Measurements from ENCODE around the gene MAP3K8.

- TF ChIP-seq, protein P1, sequence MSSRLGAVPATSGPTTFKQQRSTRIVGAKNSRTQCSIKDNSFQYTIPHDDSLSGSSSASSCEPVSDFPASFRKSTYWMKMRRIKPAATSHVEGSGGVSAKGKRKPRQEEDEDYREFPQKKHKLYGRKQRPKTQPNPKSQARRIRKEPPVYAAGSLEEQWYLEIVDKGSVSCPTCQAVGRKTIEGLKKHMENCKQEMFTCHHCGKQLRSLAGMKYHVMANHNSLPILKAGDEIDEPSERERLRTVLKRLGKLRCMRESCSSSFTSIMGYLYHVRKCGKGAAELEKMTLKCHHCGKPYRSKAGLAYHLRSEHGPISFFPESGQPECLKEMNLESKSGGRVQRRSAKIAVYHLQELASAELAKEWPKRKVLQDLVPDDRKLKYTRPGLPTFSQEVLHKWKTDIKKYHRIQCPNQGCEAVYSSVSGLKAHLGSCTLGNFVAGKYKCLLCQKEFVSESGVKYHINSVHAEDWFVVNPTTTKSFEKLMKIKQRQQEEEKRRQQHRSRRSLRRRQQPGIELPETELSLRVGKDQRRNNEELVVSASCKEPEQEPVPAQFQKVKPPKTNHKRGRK (tag; IDR thresholded peaks at IDR 0.05) = no peak
- TF ChIP-seq BDP1 (IDR thresholded peaks at IDR 0.05; ENCODE audit: insufficient read depth, insufficient read length) = no peak
- TF ChIP-seq ZBTB1 (CRISPR knock-in tag; IDR thresholded peaks at IDR 0.05; ENCODE audit: borderline replicate concordance, low read depth) = no peak
- TF ChIP-seq CBFB (CRISPR knock-in tag; IDR thresholded peaks at IDR 0.05) = no peak
- peak; percentile 65 for TF ChIP-seq CREM (IDR thresholded peaks at IDR 0.05; ENCODE audit: low read depth)
- TF ChIP-seq MTF1 (CRISPR knock-in tag; IDR thresholded peaks at IDR 0.05; ENCODE audit: borderline replicate concordance) = no peak
- TF ChIP-seq, protein P2, sequence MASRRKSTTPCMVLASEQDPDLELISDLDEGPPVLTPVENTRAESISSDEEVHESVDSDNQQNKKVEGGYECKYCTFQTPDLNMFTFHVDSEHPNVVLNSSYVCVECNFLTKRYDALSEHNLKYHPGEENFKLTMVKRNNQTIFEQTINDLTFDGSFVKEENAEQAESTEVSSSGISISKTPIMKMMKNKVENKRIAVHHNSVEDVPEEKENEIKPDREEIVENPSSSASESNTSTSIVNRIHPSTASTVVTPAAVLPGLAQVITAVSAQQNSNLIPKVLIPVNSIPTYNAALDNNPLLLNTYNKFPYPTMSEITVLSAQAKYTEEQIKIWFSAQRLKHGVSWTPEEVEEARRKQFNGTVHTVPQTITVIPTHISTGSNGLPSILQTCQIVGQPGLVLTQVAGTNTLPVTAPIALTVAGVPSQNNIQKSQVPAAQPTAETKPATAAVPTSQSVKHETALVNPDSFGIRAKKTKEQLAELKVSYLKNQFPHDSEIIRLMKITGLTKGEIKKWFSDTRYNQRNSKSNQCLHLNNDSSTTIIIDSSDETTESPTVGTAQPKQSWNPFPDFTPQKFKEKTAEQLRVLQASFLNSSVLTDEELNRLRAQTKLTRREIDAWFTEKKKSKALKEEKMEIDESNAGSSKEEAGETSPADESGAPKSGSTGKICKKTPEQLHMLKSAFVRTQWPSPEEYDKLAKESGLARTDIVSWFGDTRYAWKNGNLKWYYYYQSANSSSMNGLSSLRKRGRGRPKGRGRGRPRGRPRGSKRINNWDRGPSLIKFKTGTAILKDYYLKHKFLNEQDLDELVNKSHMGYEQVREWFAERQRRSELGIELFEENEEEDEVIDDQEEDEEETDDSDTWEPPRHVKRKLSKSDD (conservative IDR thresholded peaks at IDR 0.05; ENCODE audit: low read length) = no peak
- no peak for TF ChIP-seq FOXP4 (CRISPR knock-in tag; IDR thresholded peaks at IDR 0.05; ENCODE audit: borderline replicate concordance)
- TF ChIP-seq MYC (IDR thresholded peaks at IDR 0.05; ENCODE audit: low read depth, low read length) = no peak
- no peak for TF ChIP-seq MYC (CRISPR knock-in tag; IDR thresholded peaks at IDR 0.05; ENCODE audit: borderline replicate concordance, low read depth)
Observed at GRCh38 chr10:30436191-30436611, 2.2 kb downstream of the MAP3K8 start.
